Measurements from ENCODE around the gene GAD2. TPM values are rescaled to one million over a fixed set of nuclear protein-coding genes. Genes with fewer than 3 reads are reported as not detected.

The GAD2 gene
- total RNA-seq (ENCODE audit: insufficient read depth, low replicate concordance): 2.2 TPM

DNA sequence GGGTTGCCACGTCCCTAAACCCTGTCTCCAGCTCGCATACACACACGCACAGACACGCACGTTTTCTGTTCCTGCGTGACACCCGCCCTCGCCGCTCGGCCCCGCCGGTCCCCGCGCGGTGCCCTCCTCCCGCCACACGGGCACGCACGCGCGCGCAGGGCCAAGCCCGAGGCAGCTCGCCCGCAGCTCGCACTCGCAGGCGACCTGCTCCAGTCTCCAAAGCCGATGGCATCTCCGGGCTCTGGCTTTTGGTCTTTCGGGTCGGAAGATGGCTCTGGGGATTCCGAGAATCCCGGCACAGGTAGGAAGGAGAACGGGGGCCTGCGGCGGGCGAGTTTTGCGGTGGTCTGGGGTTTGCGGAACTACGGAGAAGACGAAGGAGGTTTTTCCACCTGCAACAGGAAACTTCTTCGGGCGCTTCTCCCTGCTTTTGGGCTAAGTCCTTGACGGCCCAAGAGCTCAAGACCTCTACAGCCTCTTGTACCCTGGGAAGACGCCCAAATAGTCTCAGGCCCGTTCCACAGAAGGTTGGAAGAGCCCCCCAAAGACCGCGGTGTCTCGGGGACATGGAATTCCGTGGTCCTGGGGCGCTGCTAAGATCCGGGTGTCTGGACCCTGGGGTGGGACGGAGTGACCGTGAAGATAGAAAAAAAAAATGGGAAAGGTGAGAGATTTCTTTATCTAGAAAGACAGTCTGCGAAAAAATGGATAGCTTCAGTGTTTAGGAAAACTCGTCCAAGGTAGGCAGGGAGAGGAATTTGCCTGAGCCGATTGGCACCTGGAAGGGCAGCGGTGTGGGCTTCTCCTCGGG, at the start of gene GAD2:
Gene GAD2 (plus strand): TSS at position 190 of the 811 bp plus-strand sequence. CDS start 36 bp downstream, at position 226.
- DNase-seq (ENCODE audit: low spot score): no peak

DNA sequence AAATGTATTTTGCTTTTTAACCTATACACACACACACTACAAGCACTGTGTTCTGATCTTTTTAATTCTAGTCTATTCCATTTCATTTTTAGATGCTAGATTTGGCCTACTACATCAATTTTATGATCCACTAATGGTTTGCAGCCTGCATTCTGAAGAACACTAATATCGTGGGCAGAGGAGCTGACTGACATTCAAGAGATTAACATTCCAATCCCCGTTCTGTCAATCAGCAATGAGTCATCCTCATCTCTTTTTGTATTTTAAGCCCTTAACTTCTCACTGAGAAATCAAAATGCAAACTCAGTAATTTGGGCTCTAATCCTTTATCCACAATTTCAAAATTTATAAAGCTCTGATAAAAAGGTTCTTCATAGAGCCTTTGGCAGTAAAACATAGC, 47.1 kb upstream of the GAD2 start:
- DNase-seq (ENCODE audit: low spot score): no peak

DNA sequence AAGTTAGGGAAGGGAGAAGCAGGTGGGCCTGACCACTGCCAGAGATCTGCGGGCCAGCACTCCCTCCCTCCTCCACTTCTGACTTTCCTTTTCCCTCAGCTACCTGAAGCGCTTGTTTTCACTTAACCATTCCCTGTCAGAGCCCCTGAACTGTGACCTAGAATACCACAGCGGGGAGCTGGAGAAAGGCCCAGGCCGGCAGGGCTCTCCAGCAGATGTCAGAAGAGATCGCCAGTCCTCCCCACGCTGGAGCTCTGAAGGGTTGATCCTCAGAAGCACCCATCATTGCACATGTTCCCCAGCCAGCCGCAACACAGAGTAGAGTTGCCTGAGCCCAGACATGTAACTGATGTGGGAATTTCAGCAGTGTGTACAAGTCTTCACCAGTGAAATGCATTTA, 44.4 kb upstream of the GAD2 start:
- no peak for DNase-seq (ENCODE audit: low spot score)

DNA sequence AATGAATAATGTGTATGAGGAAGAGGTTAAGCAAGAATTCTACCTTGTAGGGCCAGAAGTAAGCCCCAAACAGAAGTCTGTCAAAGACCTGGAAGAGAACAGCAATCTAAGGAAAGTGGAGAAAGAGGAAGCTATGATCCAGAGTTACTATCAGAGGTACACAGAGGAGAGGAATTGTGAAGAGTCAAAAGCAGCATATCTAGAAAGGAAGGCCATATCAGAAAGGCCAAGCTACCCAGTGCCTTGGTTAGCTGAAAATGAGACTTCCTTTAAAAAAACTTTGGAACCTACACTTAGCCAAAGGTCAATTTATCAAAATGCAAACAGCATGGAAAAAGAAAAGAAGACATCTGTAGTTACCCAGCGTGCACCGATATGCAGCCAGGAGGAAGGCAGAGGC, 42.7 kb upstream of the GAD2 start:
- DNase-seq (ENCODE audit: low spot score): no peak

DNA sequence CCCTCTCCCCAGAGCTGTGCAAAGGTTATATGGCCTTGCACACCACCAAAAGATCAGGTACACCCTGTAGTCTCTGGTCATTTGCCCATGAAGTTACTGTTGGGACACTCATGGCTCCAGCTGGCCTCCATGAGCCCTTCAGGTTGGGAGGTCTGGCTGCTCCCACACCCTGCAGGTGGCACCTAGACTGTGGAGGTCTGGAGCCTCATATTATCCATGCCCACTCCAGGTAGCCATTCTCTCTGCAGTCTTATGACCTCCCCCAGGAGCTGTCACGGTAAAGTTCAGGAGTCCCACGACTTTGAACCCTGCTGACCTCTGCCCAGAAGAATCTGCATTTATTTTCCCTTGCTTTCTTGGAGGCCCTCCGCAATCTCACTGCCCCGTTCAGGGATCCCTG, 39.2 kb upstream of the GAD2 start:
- no peak for DNase-seq (ENCODE audit: low spot score)

DNA sequence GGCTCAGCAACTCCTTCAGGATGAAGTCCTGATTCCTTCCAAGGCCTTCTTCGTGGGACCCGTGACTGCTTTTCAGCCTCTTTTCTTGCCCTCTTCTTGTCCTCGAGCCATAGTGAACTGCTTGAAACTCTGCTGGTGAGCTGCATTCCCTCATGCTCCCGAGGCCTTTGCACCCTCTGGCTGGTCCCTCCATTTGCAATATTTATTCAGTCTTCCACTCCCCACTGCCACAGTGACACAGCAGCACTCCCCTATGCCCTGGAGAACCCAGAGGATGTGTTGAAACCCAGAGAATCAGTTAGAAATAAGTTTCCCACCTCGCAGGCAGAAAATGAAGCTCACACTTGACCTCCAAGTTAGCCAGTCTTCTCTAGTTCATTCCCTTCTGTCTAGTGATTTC, 22.3 kb upstream of the GAD2 start:
- DNase-seq (ENCODE audit: low spot score): no peak

DNA sequence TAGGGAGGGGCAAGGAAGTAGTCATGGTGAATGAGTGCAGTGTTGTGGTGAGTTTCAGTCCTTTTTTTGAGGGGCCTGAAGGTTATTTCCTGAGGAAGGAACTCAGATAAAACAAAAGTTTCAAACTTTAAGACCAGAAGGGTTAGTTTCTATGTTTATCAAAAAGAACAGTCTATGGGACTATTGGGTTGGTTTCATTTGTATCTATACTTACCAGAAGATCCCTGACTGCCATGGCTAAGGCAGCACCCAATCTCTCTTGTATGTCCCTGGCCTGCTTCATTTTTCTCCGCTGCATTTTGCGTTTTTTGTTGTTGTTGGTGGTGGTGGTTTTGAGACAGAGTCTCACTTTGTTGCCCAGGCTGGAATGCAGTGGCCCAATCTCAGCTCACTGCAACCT, 19.3 kb upstream of the GAD2 start:
- DNase-seq (ENCODE audit: low spot score): no peak

DNA sequence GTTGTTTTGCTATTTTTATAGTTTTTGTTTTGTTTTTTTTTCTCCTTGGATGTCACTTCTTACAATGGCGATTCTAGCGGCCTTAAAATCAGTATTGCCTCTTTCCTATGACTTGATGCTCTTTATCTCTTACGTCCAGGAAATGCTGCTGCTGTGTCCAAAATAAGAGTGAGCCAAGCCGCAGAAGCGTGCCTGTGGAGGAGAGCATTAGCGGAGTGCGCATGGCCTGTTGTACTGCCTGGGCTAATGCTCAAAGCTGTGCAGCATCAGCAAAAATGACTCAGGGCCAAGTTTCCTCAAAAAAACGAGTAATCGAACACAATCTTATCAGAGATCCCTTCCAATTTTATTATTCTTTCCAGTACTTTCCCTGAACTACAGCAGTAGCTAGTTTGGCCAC, 18.5 kb upstream of the GAD2 start:
- no peak for DNase-seq (ENCODE audit: low spot score)

DNA sequence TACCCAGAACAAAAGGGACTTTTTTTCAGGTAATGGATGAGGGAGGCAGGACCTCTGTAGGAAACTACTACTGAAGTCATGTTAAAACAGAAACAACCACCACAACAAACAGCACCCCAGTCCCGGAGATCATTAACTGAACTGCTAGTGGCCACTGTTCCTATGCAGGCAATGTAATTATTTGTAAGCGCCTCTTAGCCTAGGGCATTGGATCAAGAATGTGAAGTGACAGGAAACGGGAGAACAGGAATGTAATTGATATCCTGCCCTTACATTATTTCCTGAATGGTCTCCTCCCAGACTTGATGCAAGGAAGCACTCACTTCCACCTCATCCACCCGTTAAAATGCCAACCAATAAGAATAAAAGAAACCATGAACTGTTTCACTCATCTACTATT, 16.7 kb upstream of the GAD2 start:
- DNase-seq (ENCODE audit: low spot score): no peak

DNA sequence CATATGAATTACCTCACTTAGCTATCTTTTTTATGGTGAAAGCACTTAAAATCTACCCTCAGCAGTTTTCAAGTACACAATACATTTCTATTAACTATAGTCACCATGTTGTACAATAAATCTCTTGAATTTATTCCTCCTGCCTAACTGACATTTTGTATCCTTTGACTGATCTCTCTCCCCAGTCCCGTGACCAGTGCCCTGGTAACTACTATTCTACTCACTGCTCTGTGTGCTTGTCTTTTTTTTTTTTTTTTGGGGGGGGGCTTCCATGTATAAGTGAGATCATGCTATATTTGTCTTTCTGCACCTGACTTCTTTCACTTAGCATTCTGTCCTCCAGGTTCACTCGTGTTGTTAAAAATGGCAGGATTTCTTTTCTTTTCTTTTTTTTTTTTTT, 11.4 kb upstream of the GAD2 start:
- no peak for DNase-seq (ENCODE audit: low spot score)

DNA sequence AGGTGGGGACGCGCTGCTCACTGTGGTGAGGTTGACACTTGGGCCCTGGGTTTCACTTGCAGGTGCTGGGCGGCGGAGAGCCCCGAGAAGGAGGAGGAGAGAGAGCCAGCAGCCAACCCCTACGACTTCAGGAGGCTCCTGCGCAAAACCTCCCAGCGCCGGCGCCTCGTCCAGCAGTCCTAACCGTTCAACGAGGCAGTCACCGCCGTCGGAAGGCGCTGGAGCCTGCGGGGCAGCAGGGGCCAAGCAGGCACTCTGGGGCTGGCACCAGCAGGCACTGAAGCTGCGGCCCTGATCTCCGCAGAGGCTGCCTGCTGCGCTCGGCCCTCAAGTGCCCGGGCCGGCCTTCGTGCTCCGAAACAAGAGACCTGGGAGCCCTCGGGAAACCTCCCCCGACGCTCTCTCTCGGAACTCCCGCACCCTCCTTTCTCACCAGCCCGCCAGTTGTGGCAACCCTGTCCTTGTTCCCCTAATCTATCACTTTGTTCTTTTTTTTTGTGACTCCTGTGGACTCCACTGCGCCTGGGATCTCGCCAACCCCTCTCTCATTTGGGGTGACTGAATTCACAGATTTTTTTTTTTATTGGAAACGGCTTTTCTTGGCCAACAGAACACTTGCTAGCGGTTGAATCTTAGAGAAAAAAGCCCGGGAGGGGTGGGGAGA, 4.7 kb upstream of the GAD2 start:
- no peak for DNase-seq (ENCODE audit: low spot score)

DNA sequence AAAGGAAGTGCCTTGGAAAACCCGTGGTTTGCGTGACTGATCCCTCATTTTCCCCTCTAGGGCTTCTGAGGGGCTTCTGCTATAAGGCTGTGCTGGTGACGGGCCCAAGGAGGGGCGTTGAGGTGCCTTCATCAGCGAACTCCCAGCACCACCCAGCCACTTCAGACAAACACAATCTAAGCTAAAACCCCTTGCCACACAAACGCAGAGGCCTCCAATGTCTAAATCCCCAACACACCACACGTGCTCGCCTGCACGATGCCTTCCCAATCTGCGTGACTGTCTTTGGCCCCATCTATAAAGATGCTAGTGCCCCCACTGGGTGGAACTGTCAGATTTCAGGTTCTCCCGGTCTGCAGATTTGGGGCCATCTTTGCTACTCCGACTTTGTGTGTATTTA, 4.1 kb upstream of the GAD2 start:
- DNase-seq (ENCODE audit: low spot score): no peak

DNA sequence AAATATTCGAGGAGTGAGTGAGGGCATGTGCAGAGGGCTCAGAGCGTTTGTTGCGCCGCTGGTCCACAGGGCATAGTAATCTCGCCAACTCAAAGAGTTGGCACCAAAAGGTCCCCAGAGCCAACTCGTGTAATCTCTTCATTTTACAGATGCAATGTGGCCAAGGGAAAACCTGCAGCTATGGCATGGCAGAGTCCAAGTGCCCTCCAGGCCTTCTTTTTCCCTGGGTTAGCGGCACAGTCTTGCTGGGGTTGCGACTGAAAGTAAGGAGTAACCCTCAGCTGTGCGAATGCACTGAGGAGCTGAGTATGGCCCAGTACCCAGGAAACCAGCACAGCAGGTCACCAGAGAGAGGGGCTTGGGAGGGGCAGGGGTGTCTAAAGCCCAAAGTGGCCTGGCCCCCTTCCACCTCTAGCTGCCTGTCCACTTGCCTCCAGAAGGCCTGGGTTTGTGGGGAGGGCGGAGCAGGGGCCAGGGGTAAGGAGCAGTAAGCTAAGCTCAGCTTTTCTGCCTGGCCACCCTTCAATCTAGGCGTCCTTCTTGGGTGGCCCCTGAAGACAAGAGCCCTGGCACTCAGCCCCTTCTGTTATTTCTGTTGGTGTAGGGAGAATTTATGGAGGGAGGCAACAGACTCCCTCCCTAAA, 3.3 kb upstream of the GAD2 start:
- DNase-seq (ENCODE audit: low spot score): no peak

DNA sequence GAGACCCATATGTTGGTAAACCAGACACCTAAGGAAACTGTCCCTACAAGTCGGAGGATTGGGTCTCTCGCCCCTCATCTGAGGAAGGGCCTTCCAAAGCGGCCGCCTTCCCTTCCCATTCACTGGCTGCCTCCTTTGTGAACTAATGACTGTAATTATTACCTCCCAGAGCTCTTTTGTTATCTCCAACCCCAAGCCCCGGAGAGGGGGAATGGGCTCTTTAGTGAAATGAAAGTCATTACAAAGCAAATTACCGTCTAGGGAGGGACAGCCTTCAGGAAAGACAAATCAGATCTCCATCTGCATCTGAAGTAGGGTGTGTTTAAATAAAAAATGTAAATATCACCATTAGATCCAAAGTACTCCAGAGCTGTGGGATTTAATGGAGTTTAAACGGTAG, 2.6 kb upstream of the GAD2 start:
- DNase-seq (ENCODE audit: low spot score): no peak

DNA sequence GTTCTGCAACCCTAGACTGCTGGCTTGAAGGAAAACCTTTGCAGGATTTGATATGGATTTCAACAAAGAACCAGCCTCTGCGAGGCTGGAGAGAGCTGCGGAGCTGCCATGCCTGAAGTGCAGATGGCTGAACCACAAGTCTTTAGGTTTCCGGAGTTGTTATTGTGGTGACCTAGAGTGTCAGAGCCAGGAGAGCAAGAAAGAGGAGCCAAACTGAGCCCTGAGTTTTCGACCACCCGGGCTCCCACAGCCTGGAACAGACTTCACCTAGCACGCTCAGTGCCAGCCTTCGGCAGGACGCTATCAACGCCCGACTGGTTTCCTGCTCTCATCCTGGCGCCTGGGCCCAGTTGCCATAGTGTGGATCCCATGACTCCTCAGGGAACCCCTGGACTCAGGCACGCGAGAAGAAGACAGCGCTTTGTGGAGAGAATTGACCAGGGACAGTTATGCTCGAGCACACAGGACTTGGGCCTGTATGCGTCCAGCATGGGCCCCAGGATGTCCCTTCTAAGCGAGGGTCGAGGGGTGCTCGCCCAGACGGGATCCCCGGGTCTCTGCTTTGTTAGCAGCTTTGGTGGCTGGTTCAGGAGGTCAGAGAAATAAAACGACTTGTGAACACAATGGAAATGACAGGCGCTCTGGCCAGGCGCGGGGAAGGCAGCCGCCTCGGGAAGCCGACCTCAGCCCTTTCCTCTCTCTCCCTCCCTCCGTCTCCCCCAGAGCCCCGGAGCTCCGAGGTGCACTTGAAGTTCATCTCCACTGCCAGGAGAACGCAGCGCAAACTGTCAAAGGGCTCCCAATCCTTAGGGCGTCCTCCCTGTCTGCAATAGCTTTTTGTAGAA, 1.8 kb upstream of the GAD2 start:
- no peak for DNase-seq (ENCODE audit: low spot score)

DNA sequence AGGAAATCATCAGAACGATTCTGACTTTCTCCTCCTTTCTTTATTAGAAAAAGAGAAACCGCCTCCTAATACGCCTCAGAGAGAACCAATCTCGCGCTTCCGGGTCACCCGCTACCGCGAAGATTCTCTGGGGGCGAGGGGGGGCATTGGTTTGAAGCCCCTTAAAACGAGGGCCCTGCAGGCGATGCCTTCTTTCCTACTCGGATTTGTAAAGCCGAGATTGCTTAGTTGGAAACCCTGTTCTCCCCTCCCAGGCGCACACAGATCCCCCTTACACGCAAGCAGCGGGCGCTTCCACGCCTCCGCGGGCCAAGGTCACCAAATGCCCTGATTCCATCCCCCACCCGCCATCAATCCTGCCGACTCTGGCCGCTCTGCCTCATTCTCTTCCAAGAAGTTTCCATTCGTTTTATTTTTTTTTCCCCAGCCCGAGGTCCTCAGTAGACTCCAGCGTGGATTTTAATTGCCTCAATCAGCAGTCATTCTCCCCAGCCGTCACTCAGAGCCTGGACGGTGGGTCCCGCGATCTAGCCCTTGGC, 1.1 kb upstream of the GAD2 start:
- DNase-seq (ENCODE audit: low spot score): no peak

DNA sequence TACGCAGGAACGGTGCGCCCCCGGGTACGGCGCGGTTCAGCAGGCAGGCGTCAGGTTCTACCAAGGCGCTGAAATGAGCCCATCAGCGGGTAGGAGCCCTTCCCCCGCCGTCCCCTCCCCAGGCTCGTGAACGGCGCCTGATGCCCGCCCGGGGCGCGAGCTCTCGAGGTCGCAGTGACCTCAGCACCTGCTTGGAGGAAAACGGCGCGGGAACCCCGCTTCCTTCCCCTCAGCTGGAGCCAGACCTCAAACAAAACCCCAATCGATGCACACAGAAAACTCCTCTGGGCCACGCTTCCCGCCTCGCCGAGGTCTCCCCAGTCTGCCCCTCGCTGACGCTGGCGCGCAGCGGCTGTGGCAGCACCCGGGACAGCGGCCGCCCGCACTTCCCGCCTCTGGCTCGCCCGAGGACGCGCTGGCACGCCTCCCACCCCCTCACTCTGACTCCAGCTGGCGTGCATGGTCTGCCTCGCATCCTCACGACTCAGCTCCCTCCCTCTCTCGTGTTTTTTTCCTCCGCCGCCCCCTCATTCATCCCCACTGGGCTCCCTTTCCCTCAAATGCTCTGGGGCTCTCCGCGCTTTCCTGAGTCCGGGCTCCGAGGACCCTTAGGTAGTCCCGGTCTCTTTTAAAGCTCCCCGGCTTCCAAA, 514 bp upstream of the GAD2 start:
- DNase-seq (ENCODE audit: low spot score): peak; percentile 58

DNA sequence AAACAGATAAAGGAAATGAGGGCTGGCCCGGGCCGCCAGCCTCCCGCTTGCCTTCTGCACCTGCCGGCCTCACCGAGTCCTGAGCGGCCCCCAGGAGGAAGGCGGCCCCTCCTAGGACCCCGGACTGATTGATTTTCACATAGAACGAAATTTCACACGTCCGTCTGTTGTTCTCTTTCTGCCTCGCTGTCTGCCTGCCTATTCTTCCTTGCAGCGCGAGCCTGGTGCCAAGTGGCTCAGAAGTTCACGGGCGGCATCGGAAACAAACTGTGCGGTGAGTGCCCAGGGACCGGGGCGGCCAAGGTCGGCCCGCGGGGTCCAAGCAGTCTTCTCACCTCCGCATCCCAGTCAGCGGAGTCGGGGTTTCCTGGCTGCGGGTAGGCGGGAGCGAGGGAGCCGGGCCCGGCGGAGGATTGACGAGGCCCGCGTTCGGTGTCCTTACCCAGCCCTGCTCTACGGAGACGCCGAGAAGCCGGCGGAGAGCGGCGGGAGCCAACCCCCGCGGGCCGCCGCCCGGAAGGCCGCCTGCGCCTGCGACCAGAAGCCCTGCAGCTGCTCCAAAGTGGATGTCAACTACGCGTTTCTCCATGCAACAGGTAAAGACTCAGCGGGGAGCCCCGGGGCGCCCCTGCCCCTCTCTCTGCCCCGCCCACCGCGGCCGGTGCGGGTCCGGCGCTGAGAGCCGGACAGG, 967 bp downstream of the GAD2 start:
- DNase-seq (ENCODE audit: low spot score): no peak

DNA sequence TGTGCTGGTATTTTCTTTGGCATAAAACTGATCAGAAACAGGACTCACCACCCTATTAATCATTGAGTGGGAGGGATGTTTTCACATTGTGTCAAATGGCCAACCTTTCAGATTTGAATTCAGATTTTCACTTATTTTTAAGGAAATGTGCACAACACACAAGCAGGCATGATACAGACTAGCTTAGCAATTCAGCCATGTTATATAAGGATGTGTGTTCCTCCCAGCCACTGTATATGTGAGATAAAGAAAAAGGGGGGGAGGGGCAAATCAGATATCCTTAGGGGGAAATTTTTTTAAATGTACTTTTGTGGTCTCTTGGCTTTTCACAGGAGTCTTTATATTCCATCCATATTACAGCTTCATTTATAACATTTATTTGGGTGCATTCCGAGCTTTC, 3.1 kb downstream of the GAD2 start:
- DNase-seq (ENCODE audit: low spot score): no peak

DNA sequence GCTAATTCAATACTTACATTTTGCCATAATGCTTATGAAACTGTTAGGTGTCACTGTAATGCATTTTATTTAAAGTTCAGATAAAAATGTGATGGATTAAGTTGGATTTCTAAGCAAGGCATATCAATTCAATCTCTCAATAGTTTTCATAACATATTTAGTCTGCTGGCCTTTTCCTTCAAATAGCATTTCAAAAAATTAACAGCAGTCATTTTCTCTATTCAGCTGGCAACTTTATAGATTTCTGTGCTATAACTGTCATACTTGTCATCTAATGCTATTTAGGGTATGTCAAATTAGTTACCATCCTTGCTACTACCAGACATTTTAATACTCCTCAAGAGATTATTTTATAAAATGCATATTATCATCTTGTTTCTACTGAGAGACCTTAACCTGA, 4.3 kb downstream of the GAD2 start:
- no peak for DNase-seq (ENCODE audit: low spot score)

DNA sequence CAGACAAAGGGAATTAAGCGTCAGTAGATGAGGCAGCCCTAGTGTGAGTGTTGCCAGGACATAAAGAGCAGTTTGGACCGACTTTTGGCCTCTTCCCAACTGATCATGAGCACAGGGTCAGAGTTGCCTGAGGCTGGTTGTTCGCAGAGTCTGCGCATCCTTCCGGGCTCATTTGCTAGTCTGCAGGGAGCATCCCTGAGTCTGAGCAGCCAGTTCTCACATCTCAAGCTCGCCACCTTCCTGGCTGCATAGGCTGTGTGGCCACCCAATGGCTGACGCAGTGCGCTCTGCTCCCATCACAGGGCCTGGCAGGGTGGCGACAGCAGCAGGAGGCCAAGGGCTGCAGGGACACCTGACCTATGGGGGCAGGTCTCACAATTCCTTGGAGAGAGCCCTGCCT, 5.0 kb downstream of the GAD2 start:
- no peak for DNase-seq (ENCODE audit: low spot score)
